ENCODE measurements around the gene SALL4.

- TF ChIP-seq CTCF (IDR thresholded peaks at IDR 0.05), result no peak
- no peak for TF ChIP-seq POLR2AphosphoS5 (IDR thresholded peaks at IDR 0.05; ENCODE audit: low read depth, low read length)
- TF ChIP-seq USF1 (IDR thresholded peaks at IDR 0.05; ENCODE audit: borderline replicate concordance, low read depth), result no peak
- no peak for TF ChIP-seq REST (IDR thresholded peaks at IDR 0.05; ENCODE audit: low read depth, low read length)
- TF ChIP-seq ZBTB33 (IDR thresholded peaks at IDR 0.05; ENCODE audit: borderline replicate concordance, low read depth), result no peak
- TF ChIP-seq TCF12 (IDR thresholded peaks at IDR 0.05), result no peak
- no peak for TF ChIP-seq RAD21 (IDR thresholded peaks at IDR 0.05; ENCODE audit: low read length)
- no peak for TF ChIP-seq TAF1 (IDR thresholded peaks at IDR 0.05; ENCODE audit: borderline replicate concordance, low read depth, low read length)
- no peak for TF ChIP-seq PBX3 (IDR thresholded peaks at IDR 0.05)
- no peak for TF ChIP-seq MAX (IDR thresholded peaks at IDR 0.05; ENCODE audit: low read depth)
- TF ChIP-seq CHD2 (IDR thresholded peaks at IDR 0.05; ENCODE audit: low read length, partially characterized antibody), result no peak
- TF ChIP-seq RXRA (IDR thresholded peaks at IDR 0.05; ENCODE audit: borderline replicate concordance, low read depth), result no peak
- no peak for TF ChIP-seq JUND (IDR thresholded peaks at IDR 0.05)
Observed at GRCh38 chr20:51788822-51789221, 13.5 kb downstream of the SALL4 start.
